Measurements from ENCODE around the gene ACOXL.

ACOXL gene

DNA sequence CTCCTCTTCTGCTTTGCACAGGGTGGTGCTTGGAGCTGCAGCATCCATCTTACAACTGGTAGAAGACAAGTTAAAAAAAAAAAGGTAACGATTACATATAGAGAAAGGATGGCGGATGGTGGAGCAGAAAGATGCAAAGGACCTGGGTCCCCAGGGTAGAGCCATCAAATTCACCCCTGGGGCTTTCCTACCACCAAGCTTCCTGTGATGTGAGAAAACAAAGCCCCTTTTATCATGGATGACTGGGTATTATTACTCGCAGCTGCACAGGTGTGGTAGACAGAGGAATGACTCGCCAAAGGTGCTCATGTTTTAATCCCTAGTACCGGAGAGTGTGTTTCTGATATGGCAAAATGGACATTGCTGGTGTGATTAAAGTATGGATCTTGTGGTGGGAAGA lies 1.3 kb upstream of the ACOXL start:
- no peaks in the 10 kb centered on the region for H3K36me3 ChIP-seq
- no peak overlapping the region for H3K4me3 ChIP-seq
- H3K9ac ChIP-seq: no peak overlapping the region
- peaks cover 42 to 65% (median 57%) of the 10 kb centered on the region in 11 experiments for H3K27me3 ChIP-seq
- TF ChIP-seq Cebpa-rat (IDR thresholded peaks at IDR 0.05): no peak
- H3K9me3 ChIP-seq (replicated peaks in 1 of 11): peaks cover 0 to 25% (median 14%) of the 10 kb centered on the region in 11 experiments; a peak in 16 of 22 replicates
- H3K4me1 ChIP-seq: peaks cover 5 to 32% (median 20%) of the 10 kb centered on the region in 10 experiments; a peak in 19 of 20 replicates
- no peaks in the 10 kb centered on the region; a peak in 1 of 22 replicates for H4K20me1 ChIP-seq
- peak overlapping the region in 9 of 11 experiments; percentile 4 to 74 (median 58); a peak in 16 of 22 replicates for H3K4me2 ChIP-seq
- H3K27ac ChIP-seq: no peak overlapping the region

DNA sequence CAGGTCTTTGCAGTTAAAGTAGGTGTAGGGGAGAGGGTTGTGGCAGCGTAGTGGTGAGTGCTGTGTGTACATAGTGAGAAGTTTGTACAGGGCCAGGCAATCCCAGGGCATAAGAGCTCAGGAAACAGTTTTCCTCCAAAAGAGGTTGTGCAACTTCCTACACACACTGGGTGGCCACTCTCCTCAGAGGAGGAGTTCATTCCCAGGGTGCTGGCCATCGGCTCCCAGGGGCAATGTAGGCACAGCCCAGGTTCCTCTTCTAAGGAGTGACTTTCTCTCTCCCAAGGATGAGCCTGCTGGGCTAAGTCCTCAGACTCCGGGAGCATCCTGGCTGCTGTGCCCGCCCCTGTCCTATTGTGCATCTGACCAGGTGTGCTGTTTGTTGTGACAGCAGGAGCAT lies 3.0 kb downstream of the ACOXL start:
- TF ChIP-seq Cebpa-rat (IDR thresholded peaks at IDR 0.05): no peak
- Histone ChIP-seq H3K9me3 (replicated peaks in 1 of 11) (peaks cover 18 to 42% (median 27%) of the 10 kb centered on the region in 11 experiments; a peak in 20 of 22 replicates), H3K36me3 (no peaks in the 10 kb centered on the region), H3K4me2 (peak overlapping the region in 7 of 11 experiments; percentile 7 to 58 (median 25); a peak in 5 of 22 replicates), H3K9ac (no peak overlapping the region), H3K4me3 (no peak overlapping the region), H3K4me1 (peaks cover 5 to 20% (median 15%) of the 10 kb centered on the region in 10 experiments; a peak in 19 of 20 replicates), H3K27ac (no peak overlapping the region), H4K20me1 (no peaks in the 10 kb centered on the region; a peak in 1 of 22 replicates), H3K27me3 (peaks cover 42 to 57% (median 56%) of the 10 kb centered on the region in 11 experiments)

DNA sequence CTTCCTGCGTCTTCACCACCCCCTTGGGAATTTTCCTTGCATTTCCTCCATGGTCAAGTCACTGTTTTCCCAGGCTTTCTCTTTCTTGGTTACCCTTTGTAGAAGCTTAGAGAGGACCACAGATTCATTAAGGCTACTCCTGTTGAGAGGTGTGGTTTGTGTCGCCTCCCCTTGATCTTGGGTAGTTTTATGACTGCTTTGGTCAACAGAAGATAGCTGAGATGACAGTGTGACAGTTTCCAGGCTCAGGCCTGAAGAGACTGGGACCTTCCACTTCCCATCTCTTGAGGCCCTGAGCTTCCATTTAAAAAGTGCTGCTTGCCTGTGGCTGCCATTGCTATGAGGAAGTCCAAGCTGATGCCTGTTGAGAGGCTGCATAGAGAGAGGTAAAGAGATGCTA lies 5.4 kb downstream of the ACOXL start:
- Histone ChIP-seq H3K4me1 (peaks cover 0 to 8% (median 5%) of the 10 kb centered on the region in 10 experiments; a peak in 7 of 20 replicates), H3K4me3 (no peak overlapping the region), H3K27me3 (peaks cover 20 to 33% (median 31%) of the 10 kb centered on the region in 11 experiments), H3K4me2 (no peak overlapping the region), H3K27ac (no peak overlapping the region), H4K20me1 (no peaks in the 10 kb centered on the region; a peak in 1 of 22 replicates), H3K9me3 (replicated peaks in 1 of 11) (peaks cover 9 to 26% (median 17%) of the 10 kb centered on the region in 11 experiments; a peak in 20 of 22 replicates), H3K36me3 (no peaks in the 10 kb centered on the region), H3K9ac (no peak overlapping the region)
- TF ChIP-seq Cebpa-rat (IDR thresholded peaks at IDR 0.05): no peak

DNA sequence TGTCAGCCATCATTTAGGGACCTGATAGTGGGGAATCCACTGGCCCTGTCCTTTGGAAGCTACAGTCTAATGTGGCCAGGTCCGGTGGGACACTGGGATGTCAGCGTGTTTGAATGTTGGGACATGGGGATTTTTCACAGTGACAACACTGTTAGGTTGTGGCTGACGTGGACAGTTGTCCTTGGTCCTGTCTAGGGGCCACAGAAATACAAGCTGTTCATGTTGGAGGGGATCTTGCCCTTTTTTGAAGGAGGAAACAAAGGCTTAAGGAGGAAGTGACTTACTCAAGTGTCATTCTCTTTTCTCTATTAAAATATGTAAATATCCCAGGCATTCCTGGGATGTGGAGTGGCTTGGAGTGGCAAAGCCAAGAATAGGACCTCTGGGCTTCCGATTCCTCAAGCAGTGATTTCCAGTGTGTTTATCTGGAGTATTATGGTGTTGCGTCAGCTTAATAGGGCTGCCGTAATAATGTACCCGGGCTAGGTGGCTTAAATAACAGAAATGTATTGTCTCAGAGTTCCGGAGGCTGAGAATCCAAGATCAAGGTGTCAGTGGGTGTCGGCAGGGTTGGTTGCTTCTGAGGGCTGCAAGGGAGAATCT lies 8.5 kb downstream of the ACOXL start:
- Histone ChIP-seq H3K4me1 (no peaks in the 10 kb centered on the region), H3K9ac (no peak overlapping the region)

DNA sequence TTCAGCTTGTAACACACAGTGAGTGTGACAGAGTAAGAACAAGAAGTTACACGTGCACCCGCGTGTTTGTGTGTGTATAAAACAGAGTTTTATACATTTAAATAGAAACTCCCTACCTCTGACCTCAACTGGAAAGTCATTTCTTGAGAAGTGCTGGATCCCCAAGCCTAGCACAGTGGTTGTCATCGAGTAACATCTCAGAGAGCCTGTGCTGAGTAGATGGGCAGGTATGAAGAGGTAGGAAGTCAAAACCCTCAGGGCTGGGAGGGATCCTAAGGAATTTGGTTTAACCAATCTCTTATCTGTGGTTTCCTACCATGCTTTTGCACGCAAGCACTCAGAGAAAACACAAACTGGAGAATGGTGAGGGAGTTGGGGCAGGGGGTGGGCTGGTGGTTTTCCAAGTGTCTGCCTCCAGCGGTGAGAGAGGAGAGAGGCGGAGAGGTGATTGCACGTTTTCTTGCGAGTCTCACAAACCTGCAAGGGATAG lies 9.2 kb downstream of the ACOXL start:
- H4K20me1 ChIP-seq: no peaks in the 10 kb centered on the region
- H3K27me3 ChIP-seq: 0 out of 22 replicates have a peak, but pooled peaks cover 0 to 11% (median 0%) of the 10 kb centered on the region in 11 experiments
- no peak for TF ChIP-seq Cebpa-rat (IDR thresholded peaks at IDR 0.05)
- H3K4me3 ChIP-seq: no peak overlapping the region
- no peak overlapping the region for H3K4me2 ChIP-seq
- no peak overlapping the region for H3K9ac ChIP-seq
- H3K36me3 ChIP-seq: no peaks in the 10 kb centered on the region
- peaks cover 0 to 2% (median 0%) of the 10 kb centered on the region in 10 experiments; a peak in 1 of 20 replicates for H3K4me1 ChIP-seq
- peaks cover 8 to 30% (median 17%) of the 10 kb centered on the region in 11 experiments; a peak in 21 of 22 replicates for H3K9me3 ChIP-seq (replicated peaks in 1 of 11)
- no peak overlapping the region for H3K27ac ChIP-seq

More for the DNA sequence above, 8.5 kb downstream of the ACOXL start:
- Histone ChIP-seq H3K27ac (no peak overlapping the region), H3K36me3 (no peaks in the 10 kb centered on the region), H4K20me1 (no peaks in the 10 kb centered on the region), H3K4me2 (no peak overlapping the region), H3K4me3 (no peak overlapping the region), H3K9me3 (replicated peaks in 1 of 11) (peaks cover 8 to 30% (median 17%) of the 10 kb centered on the region in 11 experiments; a peak in 21 of 22 replicates), H3K27me3 (peaks cover 0 to 5% (median under 1%) of the 10 kb centered on the region in 11 experiments; a peak in 10 of 22 replicates)
- TF ChIP-seq Cebpa-rat (IDR thresholded peaks at IDR 0.05): no peak

DNA sequence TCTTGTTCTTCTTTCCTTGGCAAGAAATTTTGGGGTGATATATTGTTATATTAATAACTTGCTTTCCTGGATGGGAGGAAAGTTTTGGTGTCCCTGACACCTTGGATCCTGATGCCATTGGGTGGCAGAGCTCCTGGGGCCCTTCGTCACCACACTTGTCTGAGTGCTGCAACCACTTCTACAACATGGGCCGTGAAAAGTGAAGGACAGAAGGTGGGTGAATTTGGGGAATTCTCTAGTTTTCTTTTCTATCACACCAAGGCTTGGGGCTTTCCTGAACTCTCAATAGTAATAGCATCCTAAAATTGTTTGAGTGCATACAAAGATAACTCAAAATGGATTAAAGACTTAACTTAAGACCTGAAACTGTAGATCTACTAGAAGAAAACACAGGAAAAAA lies 10.0 kb downstream of the ACOXL start:
- Histone ChIP-seq H3K4me1 (peaks cover 0 to 11% (median 6%) of the 10 kb centered on the region in 10 experiments; a peak in 15 of 20 replicates), H3K4me3 (no peak overlapping the region), H3K36me3 (no peaks in the 10 kb centered on the region), H3K9ac (no peak overlapping the region), H4K20me1 (no peaks in the 10 kb centered on the region), H3K27me3 (0 out of 22 replicates have a peak, but pooled peaks cover 0 to 16% (median 0%) of the 10 kb centered on the region in 11 experiments), H3K9me3 (replicated peaks in 1 of 11) (peaks cover 8 to 30% (median 17%) of the 10 kb centered on the region in 11 experiments; a peak in 21 of 22 replicates), H3K27ac (no peak overlapping the region), H3K4me2 (no peak overlapping the region)
- no peak for TF ChIP-seq Cebpa-rat (IDR thresholded peaks at IDR 0.05)

DNA sequence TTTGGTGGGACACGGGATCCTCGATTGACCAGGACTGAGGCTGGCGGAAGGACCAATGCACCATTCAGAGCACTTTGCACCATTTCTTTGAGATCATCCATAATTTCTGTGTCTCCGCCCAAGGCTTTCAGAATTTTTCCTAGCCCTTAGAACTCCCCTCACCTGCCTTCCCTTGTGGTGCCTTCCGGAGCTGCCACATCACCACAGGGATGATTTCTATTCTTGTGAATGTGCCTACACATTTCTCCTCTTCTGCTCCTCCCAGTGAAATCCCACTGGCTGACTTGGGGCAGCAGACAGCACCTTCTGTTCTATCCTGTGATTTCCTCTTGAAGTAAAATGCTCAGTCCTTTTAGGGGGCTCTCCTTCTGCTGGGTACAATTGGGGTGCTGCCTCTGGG lies 11.2 kb downstream of the ACOXL start:
- Histone ChIP-seq H3K4me3 (no peak overlapping the region), H3K27ac (no peak overlapping the region), H3K4me1 (peaks cover 6 to 22% (median 17%) of the 10 kb centered on the region in 10 experiments; a peak in 18 of 20 replicates), H3K9ac (no peak overlapping the region), H3K27me3 (0 out of 22 replicates have a peak, but pooled peaks cover 0 to 16% (median 0%) of the 10 kb centered on the region in 11 experiments), H3K4me2 (no peak overlapping the region), H3K9me3 (replicated peaks in 1 of 11) (peaks cover 6 to 22% (median 11%) of the 10 kb centered on the region in 11 experiments; a peak in 20 of 22 replicates), H3K36me3 (no peaks in the 10 kb centered on the region), H4K20me1 (peaks cover 0 to 7% (median 0%) of the 10 kb centered on the region in 11 experiments; a peak in 1 of 22 replicates)
- TF ChIP-seq Cebpa-rat (IDR thresholded peaks at IDR 0.05): no peak

DNA sequence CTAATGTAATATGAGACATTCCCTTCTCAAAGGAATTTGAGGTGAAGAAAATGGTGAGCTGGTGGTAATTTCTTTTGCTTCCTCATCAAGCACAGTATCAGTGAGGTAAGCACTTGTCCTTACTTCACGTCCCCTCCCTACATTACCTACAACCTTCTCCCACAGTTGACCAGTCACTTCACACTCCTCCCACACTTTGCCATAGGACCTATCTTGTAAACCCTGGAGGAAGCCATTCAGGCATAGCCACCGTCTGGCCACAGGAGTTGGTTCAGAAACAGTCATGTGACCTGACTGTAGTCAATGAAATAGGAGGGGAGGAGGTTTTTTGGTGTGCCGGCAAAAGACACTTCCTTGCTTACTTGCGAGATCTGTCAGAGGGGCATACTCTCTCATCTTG lies 12.1 kb downstream of the ACOXL start:
- Histone ChIP-seq H3K4me3 (no peak overlapping the region), H3K9ac (no peak overlapping the region), H3K4me2 (no peak overlapping the region), H3K36me3 (no peaks in the 10 kb centered on the region), H3K4me1 (peaks cover 8 to 30% (median 26%) of the 10 kb centered on the region in 10 experiments; a peak in 18 of 20 replicates), H3K9me3 (replicated peaks in 1 of 11) (peaks cover 0 to 16% (median 3%) of the 10 kb centered on the region in 11 experiments; a peak in 17 of 22 replicates), H3K27ac (no peak overlapping the region), H4K20me1 (peaks cover 0 to 7% (median 0%) of the 10 kb centered on the region in 11 experiments; a peak in 1 of 22 replicates), H3K27me3 (0 out of 22 replicates have a peak, but pooled peaks cover 0 to 16% (median 0%) of the 10 kb centered on the region in 11 experiments)
- no peak for TF ChIP-seq Cebpa-rat (IDR thresholded peaks at IDR 0.05)

DNA sequence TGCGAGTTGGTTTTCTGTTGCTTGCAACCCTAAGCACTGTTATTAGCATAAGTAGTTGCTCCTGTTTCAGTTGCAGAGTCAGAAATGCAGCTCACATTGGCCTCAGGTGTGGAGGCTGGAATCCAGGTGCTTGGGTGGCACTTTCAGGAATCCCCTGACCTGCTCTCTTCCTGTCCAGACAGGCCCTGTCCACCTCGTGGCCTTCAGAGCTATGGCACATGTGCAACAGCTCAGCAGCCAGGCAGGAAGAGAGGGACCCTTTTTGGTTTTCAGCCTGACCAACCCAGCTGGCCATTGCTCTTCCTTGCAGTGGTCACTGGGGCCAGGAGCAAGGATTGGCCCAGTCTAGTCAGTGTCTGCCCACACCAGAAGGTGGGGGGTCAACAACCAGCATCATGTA lies 12.7 kb downstream of the ACOXL start:
- TF ChIP-seq Cebpa-rat (IDR thresholded peaks at IDR 0.05): no peak
- Histone ChIP-seq H3K27me3 (peaks cover 0 to 16% (median 0%) of the 10 kb centered on the region in 11 experiments; a peak in 2 of 22 replicates), H3K4me3 (no peak overlapping the region), H3K36me3 (no peaks in the 10 kb centered on the region), H3K4me1 (peaks cover 8 to 35% (median 27%) of the 10 kb centered on the region in 10 experiments; a peak in 18 of 20 replicates), H4K20me1 (peaks cover 0 to 7% (median 0%) of the 10 kb centered on the region in 11 experiments; a peak in 1 of 22 replicates), H3K9me3 (replicated peaks in 1 of 11) (peaks cover 0 to 13% (median 0%) of the 10 kb centered on the region in 11 experiments; a peak in 7 of 22 replicates), H3K27ac (no peak overlapping the region), H3K4me2 (no peak overlapping the region), H3K9ac (no peak overlapping the region)
